CD4-positive, alpha-beta T cell treated with Interferon gamma for 1 hour (primary cell): ENCODE data around the gene ZNF385A.
A peak's percentile ranks its signal among the peaks of the same experiment; 100 is the strongest.

ENCODE experiments used
- DNase-seq: peaks from one replicate; pipeline ENCODE4 v3.0.0-alpha.2; 2020

Gene ZNF385A, protein sequence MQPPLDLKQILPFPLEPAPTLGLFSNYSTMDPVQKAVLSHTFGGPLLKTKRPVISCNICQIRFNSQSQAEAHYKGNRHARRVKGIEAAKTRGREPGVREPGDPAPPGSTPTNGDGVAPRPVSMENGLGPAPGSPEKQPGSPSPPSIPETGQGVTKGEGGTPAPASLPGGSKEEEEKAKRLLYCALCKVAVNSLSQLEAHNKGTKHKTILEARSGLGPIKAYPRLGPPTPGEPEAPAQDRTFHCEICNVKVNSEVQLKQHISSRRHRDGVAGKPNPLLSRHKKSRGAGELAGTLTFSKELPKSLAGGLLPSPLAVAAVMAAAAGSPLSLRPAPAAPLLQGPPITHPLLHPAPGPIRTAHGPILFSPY

DNA sequence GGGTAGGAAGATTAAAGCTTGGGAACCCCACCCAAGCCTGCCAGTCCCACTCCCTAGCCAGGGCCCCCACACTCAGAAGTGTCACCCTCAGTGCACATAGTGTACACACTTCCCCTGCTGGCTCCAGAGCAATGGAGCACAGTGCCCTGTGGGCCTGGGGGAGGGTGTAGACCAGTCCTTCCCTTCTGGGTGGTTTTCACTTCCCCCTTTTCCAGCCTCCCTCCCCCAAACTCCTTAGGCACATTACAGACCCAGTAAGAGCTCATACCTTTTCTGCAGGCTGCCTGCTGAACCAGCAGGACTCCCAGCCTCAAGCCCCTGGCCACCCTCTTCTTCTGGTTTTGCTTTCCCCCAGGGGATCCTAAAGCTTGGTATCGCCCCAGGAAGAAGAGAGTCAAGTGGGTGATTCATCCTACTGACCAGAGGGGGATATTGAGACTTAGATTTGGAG is at the start of gene ZNF385A:
Gene ZNF385A, minus strand, starts transcription at position 143 of the 451 bp plus-strand sequence. CDS start 219 bp downstream, outside the sequence.
- DNase-seq, result peak; percentile 70

- DNase-seq, result no peak
Observed at GRCh38 chr12:54432815-54433164, 48.3 kb upstream of the ZNF385A start.

DNA sequence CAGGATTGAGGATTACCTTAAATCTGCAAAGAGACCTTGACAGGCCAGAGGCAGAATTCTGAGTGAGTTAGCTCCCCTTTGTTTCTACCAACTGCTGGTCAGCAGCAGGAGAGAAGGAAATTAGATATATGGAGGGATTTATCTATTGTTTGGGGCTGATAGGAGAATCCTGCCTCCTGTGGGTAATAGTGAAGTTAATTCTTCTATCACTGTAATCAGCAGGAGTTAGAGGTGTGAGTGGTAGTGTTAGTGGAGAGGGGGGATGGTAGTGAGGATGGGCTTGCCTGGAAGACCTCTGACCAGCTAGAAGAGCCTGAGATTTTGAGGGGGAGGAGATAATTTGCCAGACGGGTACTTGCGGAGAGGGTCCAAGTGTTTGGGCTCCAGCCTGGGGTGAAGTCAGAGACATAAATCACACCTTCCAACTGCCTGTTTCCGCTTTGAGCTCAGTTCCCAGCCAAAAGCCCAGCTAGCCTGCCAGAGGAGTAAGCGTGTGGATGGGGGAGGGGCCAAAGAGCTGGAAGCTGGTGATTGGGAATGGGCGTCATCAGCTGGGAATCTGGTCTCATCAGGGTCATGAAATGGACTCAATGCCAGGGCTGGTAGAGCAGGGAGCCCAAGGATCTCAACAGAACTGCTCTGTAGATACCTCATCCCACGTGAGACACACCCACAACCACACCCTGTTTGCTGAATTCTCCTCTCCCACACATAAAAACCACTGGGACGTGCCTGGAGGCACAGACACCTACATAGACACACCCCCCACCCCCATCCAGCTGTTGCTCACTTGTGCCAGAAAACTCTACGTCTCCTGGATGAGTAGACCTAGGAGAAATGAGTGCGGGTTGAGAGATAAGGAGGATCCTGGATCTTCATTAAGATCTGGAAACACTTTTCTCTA is 47.6 kb upstream of the ZNF385A start:
- no peak for DNase-seq

- DNase-seq, result no peak
Observed at GRCh38 chr12:54430471-54431069, 46.0 kb upstream of the ZNF385A start.

DNA sequence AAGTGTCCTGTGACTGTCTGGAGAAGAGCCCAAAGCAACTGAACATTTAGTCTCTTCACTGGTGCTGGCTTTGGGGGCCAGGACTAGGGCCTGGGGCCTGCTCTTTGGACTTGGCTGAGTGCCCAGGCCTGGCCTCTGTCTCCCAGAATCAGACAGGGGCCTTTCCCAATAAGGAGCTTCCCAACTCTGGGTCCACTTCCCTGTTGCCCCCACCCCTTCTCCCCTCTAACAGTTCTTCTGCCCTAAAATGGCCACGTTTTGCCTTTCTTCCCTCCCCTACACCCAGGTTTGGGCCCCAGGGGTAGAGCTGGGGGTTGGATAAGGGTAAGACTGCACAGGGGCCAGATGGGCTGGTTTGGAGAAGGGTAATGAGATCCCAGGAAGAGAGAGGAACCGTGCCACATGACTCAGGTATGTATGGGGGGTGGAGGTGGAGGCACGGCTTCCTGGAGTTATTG is 44.5 kb upstream of the ZNF385A start:
- no peak for DNase-seq

GRCh38 chr12:54428050-54429013 is 43.8 kb upstream of the ZNF385A start:
- DNase-seq, result no peak

DNA sequence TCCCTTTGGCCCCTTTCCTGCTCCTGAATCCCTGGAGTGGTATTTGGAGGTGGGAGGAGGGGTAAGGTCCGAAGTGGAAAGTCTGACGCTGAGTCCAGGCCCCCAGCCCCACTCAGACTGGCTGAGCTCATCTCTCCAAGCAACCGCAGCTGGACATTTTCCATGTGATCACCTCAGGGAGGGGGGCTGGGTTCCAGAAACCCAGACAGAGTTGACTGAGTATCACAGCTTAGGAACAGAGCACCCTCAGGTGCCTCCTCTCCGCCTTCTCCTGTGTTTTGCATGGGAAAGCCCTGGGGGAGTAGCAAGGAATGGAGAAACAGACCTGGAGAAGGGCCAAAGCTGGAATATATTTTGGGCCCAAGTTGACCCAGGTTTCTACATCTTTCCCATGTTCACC is 42.6 kb upstream of the ZNF385A start:
- DNase-seq, result no peak

DNA sequence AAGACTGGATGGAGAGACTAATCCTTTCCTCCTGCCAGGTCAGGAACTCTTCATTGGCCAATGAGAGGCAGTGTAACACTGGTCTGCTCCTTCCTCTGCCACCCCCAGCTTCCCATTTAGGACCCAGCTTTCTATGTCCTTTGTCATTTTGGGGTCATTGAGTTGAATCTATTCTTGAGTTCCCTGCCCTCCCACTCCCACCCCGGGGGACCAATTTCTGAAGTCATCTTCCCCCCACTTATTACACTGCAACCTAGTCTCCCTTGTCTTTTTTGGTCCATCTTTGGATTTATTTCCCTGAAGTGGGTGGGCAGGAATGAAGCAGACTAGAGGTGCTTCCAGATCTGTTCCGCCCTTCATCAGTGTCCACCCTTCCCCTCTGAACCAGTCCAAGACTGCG is 42.2 kb upstream of the ZNF385A start:
- no peak for DNase-seq

DNA sequence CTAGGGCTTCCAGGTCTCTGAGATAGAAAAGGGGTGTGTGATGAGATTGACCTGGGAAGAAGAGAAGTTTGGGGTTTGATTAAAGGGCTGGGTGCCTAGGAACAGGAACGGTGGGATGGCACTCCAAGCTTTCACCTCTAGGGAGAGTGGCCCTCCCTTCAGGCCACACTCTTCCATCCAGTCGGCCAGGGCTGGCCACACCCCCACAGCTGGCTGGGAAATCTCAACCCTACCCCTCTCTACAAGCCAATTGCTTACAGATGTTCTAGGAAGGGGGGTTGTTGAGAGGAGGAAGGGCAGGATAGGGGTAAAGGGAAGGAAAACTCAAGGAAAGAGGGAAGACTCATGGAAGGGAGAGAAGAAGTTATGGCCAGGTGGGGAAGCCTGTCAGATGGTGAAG is 41.2 kb upstream of the ZNF385A start:
- no peak for DNase-seq

DNA sequence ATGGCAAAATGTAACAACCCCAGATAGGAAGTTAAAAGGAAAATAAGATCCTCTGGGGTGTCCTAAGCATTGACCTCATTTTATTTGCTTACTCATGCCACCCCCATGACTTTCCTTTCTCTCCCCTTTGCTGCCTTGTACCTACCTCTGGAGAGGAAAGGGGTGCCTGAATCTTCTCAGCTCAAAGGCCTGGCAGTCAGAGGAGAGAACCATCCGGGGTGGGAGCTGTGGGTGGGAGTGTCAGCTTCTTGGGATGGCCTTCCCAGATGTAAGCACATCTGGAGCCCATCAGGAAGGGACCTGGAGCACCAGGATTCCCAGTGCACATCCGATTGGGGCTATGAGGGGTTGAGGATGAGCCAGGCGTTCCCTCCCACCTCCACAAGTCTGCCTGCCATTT is 39.7 kb upstream of the ZNF385A start:
- DNase-seq, result no peak

- no peak for DNase-seq
Observed at GRCh38 chr12:54423816-54424150, 39.2 kb upstream of the ZNF385A start.

- DNase-seq, result no peak
Observed at GRCh38 chr12:54421879-54422250, 37.3 kb upstream of the ZNF385A start.

- no peak for DNase-seq
Observed at GRCh38 chr12:54421175-54421878, 36.8 kb upstream of the ZNF385A start.

GRCh38 chr12:54420766-54421144 is 36.2 kb upstream of the ZNF385A start:
- no peak for DNase-seq

DNA sequence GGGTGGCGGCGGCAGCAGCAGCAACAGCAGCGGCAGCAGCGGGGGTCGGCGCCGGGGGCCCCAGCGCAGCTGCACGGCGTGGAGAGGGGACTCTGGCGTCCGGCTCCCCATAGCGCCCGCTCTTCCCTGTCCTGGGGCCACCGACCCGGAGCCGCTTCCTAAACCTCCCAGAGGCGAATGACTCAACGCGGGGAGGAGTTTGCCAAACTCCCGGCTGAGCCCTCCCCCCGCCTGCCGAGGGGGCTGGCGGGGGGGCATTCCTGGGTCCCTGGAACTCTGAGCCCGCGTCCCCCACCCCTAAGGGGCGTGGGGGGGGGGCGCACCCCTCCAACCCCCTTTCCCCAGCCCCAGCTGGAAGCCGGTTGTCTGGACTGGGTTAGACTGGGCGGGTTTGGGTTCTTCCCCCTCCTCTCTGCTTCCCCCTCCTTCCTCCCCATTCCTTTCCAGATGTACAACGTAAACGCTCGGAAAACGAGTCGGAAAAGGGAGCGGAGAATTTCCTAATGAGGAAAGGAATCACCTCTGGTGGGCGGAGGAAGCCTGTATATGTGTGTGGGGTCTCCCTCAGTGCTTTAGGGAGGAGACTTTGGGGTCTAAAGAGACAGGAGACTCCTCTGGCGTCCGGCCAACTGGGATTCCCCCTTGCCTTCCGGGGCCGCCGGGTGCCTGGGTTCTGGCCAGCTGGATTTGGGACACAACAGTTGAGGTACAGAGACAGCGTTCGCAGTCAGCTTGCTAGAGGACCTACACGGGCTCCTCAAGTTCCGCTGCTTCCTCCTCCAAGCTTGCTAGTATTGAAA is 34.8 kb upstream of the ZNF385A start, which contains the start of gene ITGA5:
Gene ITGA5, minus strand, starts transcription at position 179 of the 800 bp plus-strand sequence. Its CDS starts 68 bp downstream, at position 111.
- peak; percentile 48 for DNase-seq

GRCh38 chr12:54418441-54419087 is 34.0 kb upstream of the ZNF385A start:
- DNase-seq, result no peak

DNA sequence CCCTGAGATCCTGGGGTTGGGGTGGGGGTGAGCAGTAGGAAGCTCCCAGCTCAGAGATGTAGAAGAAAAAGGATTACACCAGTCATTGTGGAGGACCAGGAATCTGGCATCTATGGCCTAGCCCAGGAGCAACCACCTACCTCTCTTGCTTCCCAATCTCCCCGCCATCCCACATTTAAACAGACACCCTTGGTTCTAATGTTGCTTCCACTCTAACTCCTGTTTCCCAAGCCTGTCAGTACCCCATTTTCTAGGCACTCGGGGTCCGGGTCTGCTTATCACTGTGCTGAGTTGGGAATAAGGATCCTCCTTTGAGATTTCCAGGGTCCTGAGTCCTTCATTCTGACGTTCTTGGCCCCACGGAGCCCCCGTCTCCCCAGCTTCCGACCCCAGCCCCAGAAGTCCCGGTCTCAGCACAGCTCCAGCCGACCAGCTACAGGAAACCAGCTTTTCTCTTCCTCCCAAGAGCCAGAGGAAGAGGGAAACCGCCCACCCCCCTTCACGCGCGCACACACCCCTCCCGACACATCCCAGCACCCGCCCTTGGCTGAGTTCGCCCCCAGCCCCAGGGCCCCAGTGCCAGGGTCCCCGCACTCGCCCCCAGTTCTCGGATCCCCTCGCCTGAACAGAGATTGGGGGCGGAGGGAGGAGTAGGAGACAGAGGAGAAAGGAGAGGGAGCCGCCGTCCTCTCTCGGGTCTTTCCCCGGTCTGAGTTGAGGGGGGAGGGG is 33.3 kb upstream of the ZNF385A start:
- DNase-seq, result peak; percentile 45

DNA sequence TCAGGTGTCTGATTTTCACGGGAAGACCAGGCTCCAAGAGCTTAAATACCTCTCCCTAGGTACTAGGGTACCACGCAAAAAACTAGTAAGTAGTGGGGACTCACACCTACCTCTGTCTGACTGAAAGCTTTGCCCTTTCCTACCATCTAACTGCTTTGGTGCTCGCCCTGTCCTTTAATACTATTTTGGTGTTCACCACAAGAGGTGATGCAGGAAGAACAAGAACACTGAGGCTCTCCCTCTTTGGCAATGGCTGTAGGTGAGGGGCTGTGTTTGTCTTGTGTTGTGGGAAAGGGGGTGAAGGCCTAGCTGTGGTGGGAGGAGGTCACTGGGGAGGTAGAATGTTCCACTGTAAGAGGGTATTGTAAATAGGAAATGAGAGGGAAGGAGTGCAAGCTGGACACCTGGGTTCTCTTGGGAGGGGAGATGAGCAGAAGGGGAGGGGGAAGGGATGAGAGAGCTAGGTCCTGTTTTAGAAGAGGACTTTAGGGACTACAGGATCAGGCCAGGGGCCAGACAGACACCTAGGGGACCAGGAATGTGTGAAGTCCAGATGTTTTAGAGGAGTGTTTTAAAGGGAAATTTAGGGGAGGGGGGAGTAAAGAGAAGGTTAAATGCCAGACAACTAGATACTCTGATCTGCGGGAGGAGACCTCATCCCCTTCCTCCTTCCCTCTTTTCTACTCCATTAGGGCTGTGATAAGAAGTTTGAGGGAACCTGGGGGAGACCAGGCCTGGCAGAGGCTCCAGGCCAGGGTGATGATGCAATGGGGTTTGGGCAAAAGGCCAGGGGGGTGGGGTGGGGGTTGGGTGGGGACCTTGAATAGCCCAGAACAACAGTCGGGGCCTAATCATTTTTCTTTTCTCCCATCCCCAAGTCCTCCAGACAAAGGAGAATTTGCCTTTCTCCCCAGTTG is 32.4 kb upstream of the ZNF385A start:
- no peak for DNase-seq
